A673 (cell line): ENCODE results near the gene DAPK2. TPM values are rescaled to one million over a fixed set of nuclear protein-coding genes. Genes with fewer than 3 reads are reported as not detected.

ENCODE experiments used
- Bru-seq: library from RNA; stranded (reverse); fragments of 400-500 nt; gene quantifications from one replicate; lab custom pipeline; 2021; lab: Mats Ljungman, UMichigan
- BruChase-seq, 2 experiments: library from RNA; stranded (reverse); fragments of 400-500 nt; gene quantifications; one replicate each; lab custom pipeline; 2021; lab: Mats Ljungman, UMichigan
- BruUV-seq: library from RNA; stranded (reverse); fragments of 400-500 nt; replicated peaks from 2 replicates; lab custom pipeline; 2021; lab: Mats Ljungman, UMichigan
- CTCF ChIA-PET: fragments of 300-600 bp; sonication (Branson Sonifier 250); formaldehyde crosslinking; loops from one replicate; lab custom pipeline; 2022; ENCODE audit warnings: antibody characterized with exemption; lab: Charles Lee
- POLR2A ChIA-PET: fragments of 300-600 bp; sonication (Branson Sonifier 250); formaldehyde crosslinking; loops from one replicate; lab custom pipeline; 2022; ENCODE audit warnings: antibody characterized with exemption; ENCODE audit not compliant: low non-redundant PET; lab: Charles Lee
- DNase-seq: peaks from one replicate; pipeline ENCODE4 v3.0.0-alpha.2; 2015; ENCODE audit warnings: low spot score
- H3K27ac ChIP-seq: fragments of 200-600 bp; sonication (generic); 2 replicates; pipeline ENCODE4 v1.5.1; 2016; ENCODE audit warnings: mixed run types, low read depth, mild to moderate bottlenecking, mixed read lengths, antibody characterized with exemption, low read length; ENCODE audit not compliant: poor library complexity, severe bottlenecking
- H3K27me3 ChIP-seq: fragments of 200-600 bp; sonication (generic); replicated peaks from 2 replicates; pipeline ENCODE4 v1.6.1; 2017; ENCODE audit warnings: mixed run types, low read depth, mild to moderate bottlenecking, mixed read lengths, antibody characterized with exemption, low read length; ENCODE audit not compliant: insufficient read depth, poor library complexity
- H3K36me3 ChIP-seq: fragments of 200-600 bp; sonication (generic); 2 replicates; pipeline ENCODE4 v1.6.1; 2016; ENCODE audit warnings: mixed run types, mild to moderate bottlenecking, mixed read lengths, antibody characterized with exemption, low read length; ENCODE audit not compliant: insufficient read depth, poor library complexity, severe bottlenecking
- H3K4me1 ChIP-seq: fragments of 200-600 bp; sonication (generic); 2 replicates; pipeline ENCODE4 v1.6.1; 2017; ENCODE audit warnings: mixed run types, mild to moderate bottlenecking, mixed read lengths, antibody characterized with exemption, low read length; ENCODE audit not compliant: insufficient read depth, poor library complexity, severe bottlenecking
- H3K4me3 ChIP-seq: fragments of 200-600 bp; sonication (generic); 2 replicates; pipeline ENCODE4 v1.5.1; 2016; ENCODE audit warnings: low read depth, mixed run types, mild to moderate bottlenecking, mixed read lengths, low read length; ENCODE audit not compliant: poor library complexity, severe bottlenecking
- H3K9me3 ChIP-seq: fragments of 200-600 bp; sonication (generic); 2 replicates; pipeline ENCODE4 v1.6.1; 2016; ENCODE audit warnings: mixed run types, low read depth, mild to moderate bottlenecking, mixed read lengths, antibody characterized with exemption, low read length; ENCODE audit not compliant: poor library complexity, severe bottlenecking
- EZH2 ChIP-seq: fragments of 200-600 bp; sonication (generic); IDR thresholded peaks from 2 replicates; pipeline ENCODE4 v1.6.1; 2017; ENCODE audit warnings: borderline replicate concordance, low read depth, mild to moderate bottlenecking, mixed read lengths, antibody characterized with exemption, low read length; ENCODE audit not compliant: poor library complexity, severe bottlenecking
- intact Hi-C: fragments of 100-400 bp; cut with micrococcal nuclease; formaldehyde crosslinking; loops from one replicate; pipeline ENCODE4 v1.10.0; 2022; ENCODE audit not compliant: unreplicated experiment
- long read RNA-seq: library from polyadenylated mRNA; stranded (forward); transcript quantifications from one replicate; pipeline ENCODE4 v2.0.0, GENCODE V29; 2022
- total RNA-seq: library from RNA; stranded (reverse); gene quantifications from 2 replicates; pipeline ENCODE4 v1.2.3, GENCODE V29; 2021
- TF ChIP-seq, protein P1 (sequence below): fragments of 300-800, 200-600 bp; sonication (generic); conservative IDR thresholded peaks from 2 replicates; pipeline ENCODE4 v1.5.1; 2017; ENCODE audit warnings: low read depth, mild to moderate bottlenecking, antibody characterized with exemption, low read length, moderate library complexity, mixed read lengths

Gene DAPK2
- 15.7 and 19.2 TPM in 2 replicates for total RNA-seq
- Bru-seq, nascent RNA: percentile 63 among the genes with signal in this experiment
- BruChase-seq, experiment 1, labeled RNA remaining after a 2-hour chase: percentile 58 among the genes with signal in this experiment
- BruChase-seq, experiment 2, labeled RNA remaining after a 6-hour chase: percentile 70 among the genes with signal in this experiment
- long read RNA-seq, transcript DAPK2-202 (12 exons, 1,741 nt): major isoform, 18 of 28 reads
- long read RNA-seq, partial matches to known transcripts: 0 of 28 reads
- long read RNA-seq, other reads (novel, unspliced or antisense): 10 of 28 reads

DNA sequence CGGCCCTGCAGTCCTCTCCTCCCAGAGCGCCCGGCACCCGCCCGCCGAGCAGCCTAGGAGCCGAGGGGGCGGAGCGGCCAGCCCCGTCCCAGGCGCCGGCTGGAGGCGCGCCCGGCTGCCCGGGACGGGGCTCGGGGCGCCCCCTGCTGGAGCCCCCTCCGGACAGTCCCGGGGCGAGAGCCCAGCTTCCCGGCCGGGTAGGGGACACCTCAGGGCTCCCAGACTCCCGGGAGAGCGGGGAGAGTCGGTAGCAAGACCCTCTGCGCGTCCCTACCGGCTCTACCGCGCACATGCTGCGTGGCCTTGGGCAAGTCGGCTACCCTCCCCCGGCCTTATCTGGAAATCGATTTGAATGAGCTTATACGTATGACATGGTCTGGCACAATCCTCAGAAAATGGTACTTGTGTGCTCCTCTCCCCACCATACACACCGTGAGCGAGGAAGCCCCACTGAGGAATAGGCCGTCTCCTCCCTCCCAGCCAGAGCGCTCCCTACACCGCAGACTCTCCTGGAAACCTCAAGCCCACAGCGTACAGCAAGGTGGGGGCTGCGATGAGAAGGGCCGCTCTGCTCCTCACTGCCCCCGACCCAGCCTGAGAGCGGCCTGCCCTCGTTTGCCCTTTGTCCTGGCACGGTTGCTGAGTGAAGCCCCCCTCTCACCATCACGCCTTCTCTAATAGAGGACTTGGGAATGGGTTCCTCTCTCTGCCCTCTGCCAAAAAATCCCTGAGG lies at the start of gene DAPK2:
Gene DAPK2, minus strand, starts transcription at position 65 of the 733 bp plus-strand sequence. CDS start 6,224 bp downstream, outside the sequence.
- H3K36me3 ChIP-seq: no peaks in the 10 kb centered on the region
- no peaks in the 10 kb centered on the region for H3K9me3 ChIP-seq
- intact Hi-C loops: loop anchor here (5.0 to 10.0 kb wide), 2 partner anchors 102 to 434 kb away; no protein-coding TSS in a partner anchor
- peak within 1 kb of the TSS; percentile 63 for H3K4me3 ChIP-seq
- DNase-seq: peak; percentile 83
- POLR2A ChIA-PET: no interaction called here
- H3K27me3 ChIP-seq: no peaks in the 10 kb centered on the region
- CTCF ChIA-PET: interaction anchor here (0.6 to 1.8 kb wide), 12 partner anchors 8 to 580 kb away, joined by 3 to 8 read pairs (median 3); partner anchors contain the start of gene CIAO2A
- no TSS peak for BruUV-seq
- TF ChIP-seq EZH2: no peak
- TF ChIP-seq, protein P1, sequence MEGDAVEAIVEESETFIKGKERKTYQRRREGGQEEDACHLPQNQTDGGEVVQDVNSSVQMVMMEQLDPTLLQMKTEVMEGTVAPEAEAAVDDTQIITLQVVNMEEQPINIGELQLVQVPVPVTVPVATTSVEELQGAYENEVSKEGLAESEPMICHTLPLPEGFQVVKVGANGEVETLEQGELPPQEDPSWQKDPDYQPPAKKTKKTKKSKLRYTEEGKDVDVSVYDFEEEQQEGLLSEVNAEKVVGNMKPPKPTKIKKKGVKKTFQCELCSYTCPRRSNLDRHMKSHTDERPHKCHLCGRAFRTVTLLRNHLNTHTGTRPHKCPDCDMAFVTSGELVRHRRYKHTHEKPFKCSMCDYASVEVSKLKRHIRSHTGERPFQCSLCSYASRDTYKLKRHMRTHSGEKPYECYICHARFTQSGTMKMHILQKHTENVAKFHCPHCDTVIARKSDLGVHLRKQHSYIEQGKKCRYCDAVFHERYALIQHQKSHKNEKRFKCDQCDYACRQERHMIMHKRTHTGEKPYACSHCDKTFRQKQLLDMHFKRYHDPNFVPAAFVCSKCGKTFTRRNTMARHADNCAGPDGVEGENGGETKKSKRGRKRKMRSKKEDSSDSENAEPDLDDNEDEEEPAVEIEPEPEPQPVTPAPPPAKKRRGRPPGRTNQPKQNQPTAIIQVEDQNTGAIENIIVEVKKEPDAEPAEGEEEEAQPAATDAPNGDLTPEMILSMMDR: peak; percentile 70
- no peak within 1 kb of the TSS for H3K27ac ChIP-seq
- peaks cover 6% of the 10 kb centered on the region for H3K4me1 ChIP-seq

- POLR2A ChIA-PET: interaction anchor here (0.5 kb wide), 1 partner anchor 60 kb away, joined by 8 read pairs; no protein-coding TSS in a partner anchor
- no peaks in the 10 kb centered on the region for H3K27me3 ChIP-seq
- H3K36me3 ChIP-seq: peaks cover 2% of the 10 kb centered on the region
- CTCF ChIA-PET: no interaction called here
- peak overlapping the region; percentile 86 for H3K4me3 ChIP-seq
- H3K27ac ChIP-seq: peak overlapping the region; percentile 89
- peaks cover 50% of the 10 kb centered on the region for H3K4me1 ChIP-seq
- BruUV-seq: no TSS peak
- no peak for TF ChIP-seq EZH2
- TF ChIP-seq, protein P1: no peak
- no peak for DNase-seq
- no peaks in the 10 kb centered on the region for H3K9me3 ChIP-seq
- intact Hi-C loops: loop anchor here (2.0 kb wide), 1 partner anchor 57 kb away; no protein-coding TSS in a partner anchor
These were observed 49.1 kb upstream of the DAPK2 start for GRCh38 chr15:64095431-64095794.
